GM21515 (cell line): Measurements from ENCODE around the gene GALNT16.
"Not testable (repeated sequence)": the region's sequence is repeated elsewhere in the genome, so short reads cannot be mapped to it uniquely, and the experiment has no call there.

Source experiments
- ATAC-seq: cut with Tn5 transposase; IDR thresholded peaks from one replicate; pipeline ENCODE4 v1.9.1; 2021; ENCODE audit not compliant: unreplicated experiment

GALNT16 gene

DNA sequence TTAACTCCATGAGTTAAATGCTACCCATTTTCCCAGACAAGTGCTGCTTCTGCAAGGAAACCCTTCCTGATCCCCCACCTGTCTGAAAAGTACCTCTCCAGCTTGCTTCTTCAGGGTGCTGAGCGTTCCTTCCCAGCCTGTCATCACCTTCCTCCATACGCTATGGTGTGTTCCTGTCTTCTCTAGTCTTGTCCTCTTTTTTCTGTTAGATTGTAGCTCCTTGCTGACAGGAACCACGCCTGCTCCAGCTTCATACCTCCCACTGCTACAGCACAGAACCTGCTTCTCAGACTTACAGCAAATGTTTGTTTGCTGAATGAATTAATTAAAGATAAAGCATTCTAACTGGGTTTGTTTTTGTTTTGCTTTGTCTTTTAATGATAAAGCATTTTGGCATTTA, 99.0 kb downstream of the GALNT16 start:
- ATAC-seq: no peak

DNA sequence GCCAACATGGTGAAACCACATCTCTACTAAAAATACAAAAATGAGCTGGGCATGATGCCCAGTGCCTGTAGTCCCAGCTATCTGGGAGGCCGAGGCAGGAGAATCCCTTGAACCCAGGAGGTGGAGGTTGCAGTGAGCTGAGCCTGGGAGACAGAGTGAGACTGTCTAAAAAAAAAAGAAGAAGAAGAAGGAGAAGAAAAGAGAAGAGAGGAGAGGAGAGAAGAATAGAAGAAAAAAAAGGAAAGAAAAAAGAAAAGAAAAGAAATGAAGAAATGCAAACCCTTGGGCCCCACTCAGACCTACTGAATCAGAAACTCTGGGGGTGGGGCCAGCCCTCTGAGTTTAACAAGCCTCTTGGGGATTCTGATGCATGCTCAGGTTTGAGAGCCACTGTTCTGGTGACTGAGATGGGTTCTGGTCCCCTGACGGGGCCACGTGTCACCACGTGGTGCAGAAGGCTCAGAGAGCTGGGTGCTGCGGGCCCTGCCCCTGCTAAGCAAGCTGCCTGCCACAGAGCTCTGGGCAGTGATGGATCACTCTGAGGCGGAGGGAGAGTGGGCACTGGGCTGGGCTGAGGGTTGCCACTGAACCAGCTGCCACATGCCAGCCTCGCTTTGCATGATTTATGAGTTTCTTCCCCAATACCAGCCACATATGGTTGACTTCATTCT, 100.6 kb downstream of the GALNT16 start:
- no peak for ATAC-seq

DNA sequence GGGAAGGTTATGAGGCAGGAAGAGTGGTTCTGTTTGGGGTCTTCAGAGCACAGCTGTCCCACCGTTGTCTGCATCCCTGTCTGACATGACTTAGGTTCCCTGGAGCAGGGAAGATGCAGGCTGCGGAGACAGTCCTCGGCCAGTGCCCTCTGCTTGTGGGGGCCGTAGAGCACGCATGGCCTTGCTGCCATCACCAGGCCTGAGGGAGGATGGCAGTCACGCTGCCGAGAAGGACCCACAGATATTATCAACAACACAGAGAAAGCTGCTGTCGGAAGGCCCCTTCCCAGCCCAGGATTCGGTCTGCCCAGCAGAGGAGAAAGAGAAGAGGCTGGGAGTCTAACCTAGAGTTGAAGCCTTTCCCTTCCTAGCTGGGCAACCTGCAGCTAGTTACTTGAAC, 103.1 kb downstream of the GALNT16 start:
- ATAC-seq: no peak

DNA sequence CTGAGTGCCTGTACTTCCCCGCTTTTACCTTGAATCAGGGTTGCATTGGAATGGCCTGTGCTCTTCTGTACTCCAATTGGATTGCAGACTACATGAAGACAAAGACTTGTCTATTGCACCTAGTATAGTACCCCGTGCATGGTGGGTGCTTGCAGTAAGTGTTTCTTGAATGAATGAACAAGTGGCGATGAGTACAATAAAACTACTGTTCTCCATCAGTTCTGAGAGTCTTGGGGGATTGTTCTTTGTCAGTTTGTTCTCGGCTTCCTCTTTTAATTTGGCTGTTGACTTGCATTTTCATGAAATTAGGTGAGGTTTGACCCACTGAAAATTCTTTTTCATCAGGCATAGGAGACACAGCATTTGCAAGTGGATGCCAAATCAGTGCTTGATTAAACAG, 104.0 kb downstream of the GALNT16 start:
- ATAC-seq: no peak

DNA sequence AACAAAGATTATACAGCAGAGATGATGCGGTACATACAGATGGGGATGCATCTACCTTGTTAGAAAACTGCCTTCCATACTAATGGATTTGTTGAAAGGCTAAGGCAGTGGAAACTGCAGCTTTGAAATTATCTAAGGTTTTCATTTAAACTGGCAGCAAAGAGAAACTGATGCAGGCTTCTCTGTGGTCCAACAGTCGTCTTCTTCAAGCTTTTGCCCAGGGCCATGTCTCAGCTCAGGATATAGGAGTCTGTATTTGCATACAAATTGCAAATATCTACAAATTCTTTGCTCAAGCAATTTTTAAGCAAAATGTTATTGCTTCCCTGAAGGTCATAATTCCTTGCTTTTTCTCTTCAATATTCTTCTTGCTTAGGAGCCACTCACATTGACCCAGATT, 104.4 kb downstream of the GALNT16 start:
- no peak for ATAC-seq

DNA sequence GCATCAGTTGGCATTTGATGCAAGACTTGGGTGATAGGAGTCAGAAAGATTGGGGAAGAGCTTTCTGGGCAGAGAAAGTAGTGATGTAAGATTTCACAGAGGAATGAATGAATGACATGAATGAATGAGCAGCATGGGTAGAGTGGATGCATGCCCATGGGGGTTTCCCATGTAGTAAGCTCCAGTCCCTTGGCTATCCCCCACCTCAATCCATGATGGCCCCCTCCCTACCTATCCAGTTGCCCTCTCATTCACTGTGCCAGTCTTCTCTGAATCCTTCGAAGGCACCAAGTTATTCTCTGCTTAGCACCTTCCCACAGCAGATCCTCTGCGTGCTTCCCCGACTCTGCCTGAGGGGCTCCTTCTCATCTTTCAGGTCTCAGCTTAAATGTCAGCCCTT, 106.1 kb downstream of the GALNT16 start:
- ATAC-seq: no peak

DNA sequence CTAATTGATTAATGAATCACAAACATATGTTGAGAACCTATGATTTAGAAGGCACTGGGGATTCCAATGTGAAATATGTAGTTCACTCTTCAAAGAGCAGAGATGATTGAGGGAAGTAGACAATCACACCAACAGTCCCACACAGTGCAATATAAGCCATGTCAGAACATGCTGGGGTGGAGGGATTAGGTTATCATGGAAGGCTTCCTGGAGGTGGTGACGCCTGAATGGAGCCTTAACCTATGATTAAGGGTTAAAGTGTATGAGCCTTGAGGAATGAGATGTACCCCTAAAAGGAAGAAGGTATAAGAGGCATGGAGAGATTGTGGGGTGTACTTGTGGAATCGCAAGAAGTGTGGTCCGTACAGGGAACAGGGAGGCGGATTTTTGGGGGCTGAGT, 106.8 kb downstream of the GALNT16 start:
- no peak for ATAC-seq

DNA sequence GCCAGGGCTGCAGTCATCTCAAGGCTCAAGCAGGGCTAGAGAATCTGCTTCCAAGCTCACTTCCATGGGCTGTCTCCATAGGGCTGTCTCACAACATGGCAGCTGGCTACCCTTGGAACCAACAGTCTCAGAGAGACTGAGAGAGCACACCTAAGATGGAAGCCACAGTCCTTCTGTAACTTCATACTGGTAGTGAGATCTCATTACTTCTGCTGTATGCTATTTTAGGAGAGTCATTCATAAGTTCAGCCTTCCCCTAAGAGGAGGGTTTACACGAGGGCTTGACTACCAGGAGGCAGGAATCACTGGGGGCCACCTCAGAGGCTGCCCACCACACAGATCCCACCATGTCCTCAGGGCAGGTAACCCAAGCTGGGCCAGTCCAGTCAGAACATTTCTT, 108.4 kb downstream of the GALNT16 start:
- ATAC-seq: no peak

DNA sequence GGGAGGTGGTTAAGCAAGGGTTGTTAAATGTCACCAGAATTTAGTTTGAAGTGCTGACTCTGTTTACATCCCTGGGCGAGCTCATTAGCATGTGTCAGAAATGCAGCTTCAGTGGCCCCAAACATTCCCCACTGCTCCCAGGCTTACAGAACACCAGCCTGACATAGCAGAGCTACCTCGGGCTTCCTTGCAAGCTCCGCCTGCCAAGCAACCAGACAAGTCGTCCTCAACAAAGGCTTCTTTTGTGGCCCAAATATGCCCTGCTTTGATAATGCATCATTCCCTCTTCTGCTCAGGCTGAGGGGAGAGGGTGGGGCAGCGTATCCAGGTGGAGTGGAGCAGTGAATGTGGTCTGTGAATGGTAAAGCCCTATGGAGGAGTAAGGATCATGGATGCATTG, 110.1 kb downstream of the GALNT16 start:
- ATAC-seq: no peak

DNA sequence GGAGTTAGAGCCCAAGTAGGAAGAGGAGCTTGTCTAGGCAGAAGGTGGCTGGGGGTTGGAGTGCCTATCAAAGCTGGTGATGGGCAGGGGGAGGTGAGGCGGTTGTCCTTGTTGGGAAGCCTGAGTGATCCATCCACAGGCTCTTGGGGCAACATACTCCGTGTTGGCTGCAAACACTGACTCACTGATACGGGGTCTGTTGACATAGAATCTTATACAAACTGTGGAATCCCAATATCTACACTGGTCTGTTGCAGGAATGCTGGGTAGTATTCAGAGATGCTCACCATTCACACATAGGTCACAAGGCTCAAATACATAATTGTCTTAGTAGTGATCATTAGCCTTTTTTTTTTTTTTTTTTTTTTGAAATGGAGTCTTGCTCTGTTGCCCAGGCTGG, 112.2 kb downstream of the GALNT16 start:
- ATAC-seq: no peak

DNA sequence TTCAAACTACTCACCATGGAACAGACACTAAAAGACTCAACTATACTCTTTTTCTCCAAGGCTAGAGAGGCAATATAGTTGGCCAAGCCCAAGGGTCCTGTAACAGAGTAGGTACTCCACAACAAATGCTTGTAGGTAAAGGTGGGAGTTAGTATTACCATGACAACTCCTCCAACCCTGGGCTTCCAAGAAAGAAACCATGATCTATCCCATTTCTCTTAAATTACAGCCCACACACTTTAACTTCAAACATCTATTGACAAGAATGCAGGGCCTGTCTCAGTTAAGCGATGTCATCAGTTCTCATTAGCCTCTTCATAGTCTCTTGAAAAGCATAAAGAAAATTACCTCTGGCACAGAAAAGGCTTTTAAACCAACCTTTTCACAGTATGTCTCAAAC, 113.1 kb downstream of the GALNT16 start:
- no peak for ATAC-seq

DNA sequence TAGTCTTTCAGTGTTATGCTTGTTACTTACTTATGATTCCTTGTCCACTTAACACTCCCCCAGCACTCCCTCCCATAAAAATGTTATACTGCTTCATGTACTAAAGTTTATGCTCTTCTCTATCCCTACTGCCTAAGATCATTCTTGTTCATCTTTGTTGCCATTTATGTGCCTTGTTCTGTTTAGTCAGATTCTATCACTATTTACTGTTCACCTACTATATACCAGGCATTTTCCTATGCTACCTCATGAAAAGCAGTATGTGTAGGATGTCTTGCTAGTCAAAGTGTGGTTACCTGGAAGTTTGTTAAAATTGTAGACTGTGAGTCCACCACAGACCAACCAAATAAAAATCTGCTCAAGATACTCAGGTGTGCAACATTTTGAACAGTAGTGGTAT, 114.3 kb downstream of the GALNT16 start:
- no peak for ATAC-seq

DNA sequence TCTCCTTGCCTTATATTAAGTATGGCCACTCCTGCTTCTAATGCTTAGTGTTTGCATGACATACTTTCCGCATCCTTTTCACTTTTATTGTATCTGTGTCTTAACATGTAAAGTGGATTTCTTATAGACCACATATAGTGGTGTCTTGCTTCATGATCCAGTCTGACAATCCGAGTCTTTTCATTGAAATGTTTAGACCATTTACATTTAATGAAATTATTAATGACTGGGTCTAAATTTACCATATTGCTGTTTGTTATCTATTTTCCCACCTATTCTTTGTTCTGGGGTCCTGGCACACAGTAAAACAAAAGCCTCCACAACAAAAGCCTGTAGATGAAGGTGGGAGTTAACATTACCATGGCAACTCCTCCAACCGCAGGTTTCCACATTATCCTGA, 115.2 kb downstream of the GALNT16 start:
- ATAC-seq: no peak

DNA sequence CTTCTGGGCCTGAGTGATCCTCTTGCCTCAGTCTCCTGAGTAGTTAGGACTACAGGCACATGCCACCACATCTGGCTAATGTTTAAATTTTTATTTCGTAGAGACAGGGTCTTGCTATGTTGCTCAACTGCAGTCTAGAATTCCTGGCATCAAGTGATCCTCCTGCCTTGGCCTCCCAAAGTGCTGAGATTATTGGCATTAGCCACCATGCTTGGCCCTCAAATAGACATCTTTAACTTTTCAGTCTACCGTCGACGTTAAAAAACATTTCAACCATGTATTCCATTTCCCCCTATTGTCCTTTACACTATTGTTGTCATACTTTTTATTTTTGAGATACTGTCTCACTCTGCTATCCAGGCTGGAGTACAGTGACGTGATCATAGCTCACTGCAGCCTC, 115.8 kb downstream of the GALNT16 start:
- ATAC-seq: no peak

DNA sequence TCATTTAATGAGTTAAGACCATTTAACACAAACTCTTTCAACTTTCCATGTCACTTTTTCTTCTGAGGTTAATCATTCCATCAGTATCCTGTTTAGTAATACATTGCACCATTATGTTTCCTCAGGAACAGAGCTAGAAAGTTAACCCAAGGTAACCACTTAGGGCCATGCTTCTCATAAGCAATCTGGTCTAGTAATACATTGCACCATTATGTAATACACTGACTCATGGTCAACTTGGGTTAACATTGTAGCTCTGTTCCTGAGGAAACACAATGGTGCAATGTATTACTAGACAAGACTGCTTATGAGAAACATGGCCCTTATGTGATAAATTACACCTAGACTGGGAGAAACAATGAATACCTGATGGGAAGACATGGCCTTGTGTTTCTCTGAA, 116.5 kb downstream of the GALNT16 start:
- no peak for ATAC-seq

DNA sequence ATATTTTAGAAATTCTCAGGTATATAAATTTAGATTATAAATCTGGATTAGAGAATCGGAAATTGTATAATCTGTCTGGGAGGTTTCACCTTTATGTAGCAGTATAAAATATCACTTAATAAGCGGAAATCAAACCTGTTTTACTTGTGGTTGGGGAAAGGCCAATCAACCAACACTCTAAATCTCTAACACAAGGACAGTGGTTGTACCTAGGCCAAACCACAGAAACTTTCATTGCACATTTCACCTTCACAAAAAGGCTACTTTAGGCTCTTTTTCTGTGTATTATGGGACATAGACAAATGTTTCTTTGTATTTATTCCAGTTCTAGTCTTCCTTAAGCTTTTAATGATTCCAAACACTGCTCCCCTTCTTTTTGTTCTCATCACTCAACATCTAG, 118.3 kb downstream of the GALNT16 start:
- ATAC-seq: no peak

DNA sequence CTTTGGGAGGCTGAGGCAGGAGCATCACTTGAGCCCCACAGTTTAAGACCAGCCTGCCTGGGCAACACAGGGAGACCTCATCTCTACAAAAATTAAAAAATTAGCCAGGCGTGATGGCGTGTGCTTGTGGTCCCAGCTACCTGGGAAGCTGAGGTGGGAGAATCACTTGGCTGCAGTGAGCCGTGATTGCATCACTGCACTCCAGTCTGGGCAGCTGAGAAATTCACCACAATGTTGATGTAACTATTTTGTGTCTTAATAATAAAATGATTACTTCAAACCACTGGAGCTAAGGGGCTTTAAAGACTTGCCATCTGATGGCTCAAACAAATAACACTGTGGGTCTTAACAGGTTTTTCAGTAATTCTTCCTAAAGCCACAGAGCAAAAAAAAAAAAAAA, 127.4 kb downstream of the GALNT16 start:
- ATAC-seq: no peak

DNA sequence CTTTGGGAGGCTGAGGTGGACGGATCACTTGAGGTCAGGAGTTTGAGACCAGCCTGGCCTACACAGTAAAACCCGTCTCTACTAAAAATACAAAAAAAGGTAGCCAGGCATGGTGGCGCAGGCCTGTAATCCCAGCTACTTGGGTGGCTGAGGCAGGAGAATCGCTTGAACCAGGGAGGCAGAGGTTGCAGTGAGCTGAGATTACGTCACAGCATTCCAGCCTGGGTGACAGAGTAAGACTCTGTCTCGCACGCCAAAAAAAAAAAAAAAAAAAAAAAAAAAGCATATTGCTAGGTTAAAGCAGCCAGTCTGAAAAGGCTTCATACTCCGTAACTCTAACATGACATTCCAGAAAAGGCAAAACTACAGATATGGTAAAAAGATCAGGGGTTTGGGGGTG, 131.4 kb downstream of the GALNT16 start:
- not testable (repeated sequence) for ATAC-seq

DNA sequence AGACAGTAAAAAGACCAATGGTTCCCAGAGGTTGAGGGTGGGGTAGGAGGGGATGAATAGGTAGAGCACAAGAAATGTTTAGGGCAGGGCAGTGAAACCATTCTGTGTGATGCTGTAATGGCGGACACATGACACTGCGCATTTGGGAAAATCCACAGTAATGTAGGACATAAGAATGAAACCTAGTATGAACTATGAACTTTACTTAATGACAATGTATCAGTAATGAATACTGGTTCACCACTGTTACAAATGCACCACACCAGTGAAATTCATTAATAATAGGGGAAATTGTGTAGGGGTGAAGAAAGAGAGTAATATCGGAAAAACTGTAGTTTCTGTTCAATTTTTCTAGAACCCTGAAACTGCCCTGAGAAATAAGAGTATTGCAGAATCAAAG, 132.5 kb downstream of the GALNT16 start:
- no peak for ATAC-seq

DNA sequence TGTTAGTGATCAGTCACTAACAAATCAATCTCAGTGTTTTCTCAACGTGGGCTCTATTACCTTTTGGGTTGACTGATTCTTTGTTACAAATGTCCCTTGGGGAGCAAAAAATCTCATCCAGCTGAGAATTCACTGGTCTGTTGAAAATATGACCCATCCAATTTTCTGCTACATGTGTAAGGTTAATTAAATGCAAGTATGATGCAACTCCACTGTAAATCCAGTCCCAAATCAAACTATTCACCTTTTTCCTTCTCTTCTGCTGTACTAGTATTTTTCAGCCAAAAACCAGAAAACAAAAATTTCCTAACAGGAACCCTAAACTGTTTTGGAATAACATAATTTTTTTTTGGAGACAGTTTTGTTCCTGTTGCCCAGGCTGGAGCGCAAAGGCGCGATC, 136.0 kb downstream of the GALNT16 start:
- ATAC-seq: no peak

DNA sequence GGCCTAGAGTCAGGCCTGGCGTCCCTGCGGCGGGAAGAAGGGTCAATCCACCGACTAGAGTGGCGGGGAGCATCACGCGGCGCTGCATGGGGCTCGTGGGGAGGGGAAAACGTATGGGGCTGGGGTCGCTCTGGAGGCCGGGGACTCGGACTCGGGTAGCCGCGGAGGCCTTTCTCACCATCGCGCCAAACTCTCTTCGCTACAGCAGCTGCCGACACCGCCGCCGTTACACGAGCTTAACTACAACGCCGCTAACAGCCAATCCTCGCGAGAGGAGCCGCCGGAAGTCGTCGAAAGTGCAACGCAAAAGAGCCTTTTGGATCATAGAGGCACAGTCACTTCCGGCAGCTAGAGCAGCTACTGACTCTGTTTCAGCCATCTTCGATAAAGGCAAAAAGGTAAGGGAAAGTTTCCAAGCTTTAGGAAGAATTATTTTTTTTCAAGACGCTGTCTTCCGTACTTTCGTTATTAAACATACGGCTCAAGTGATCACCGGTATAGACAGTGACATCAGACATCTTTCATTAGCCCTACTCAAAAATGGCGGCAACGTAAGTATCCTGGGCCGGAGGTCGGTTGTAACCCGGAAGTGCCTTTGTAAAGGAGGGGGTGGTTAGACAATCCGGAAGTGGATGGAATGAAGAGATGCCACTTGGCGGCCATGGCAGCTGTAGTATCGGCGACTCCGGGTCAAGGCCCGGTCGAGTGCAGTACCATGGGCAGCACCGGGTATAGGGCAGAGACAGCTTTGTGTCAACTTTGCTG, 138.3 kb downstream of the GALNT16 start, which contains the start of the genes ERH and SLC39A9:
Gene ERH, minus strand, starts transcription at position 247 of the 765 bp plus-strand sequence. Its CDS starts 66 bp downstream, at position 181.
Gene SLC39A9, plus strand, starts transcription at position 640 of the 765 bp plus-strand sequence. CDS start 678 bp downstream, outside the sequence.
- ATAC-seq: peak; percentile 76

DNA sequence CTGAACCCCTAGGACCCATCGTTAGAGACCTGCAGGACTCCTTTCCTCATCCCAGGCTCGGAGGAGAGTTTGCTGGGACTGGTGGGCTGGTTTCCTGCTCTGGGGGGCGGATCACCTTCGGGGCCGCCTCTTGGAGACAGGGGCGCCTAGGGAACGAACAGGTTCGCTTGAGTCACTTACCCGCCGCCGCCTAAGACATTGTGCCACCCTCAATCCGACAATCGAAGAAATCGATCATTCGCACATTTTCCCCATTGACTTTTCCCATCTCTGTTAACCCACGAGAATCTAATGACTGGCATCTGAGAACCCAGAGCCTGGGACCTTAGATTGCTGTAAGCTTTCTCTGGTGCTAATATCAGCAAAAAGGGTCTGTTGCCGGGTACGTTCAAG, 138.9 kb downstream of the GALNT16 start:
- ATAC-seq: no peak

DNA sequence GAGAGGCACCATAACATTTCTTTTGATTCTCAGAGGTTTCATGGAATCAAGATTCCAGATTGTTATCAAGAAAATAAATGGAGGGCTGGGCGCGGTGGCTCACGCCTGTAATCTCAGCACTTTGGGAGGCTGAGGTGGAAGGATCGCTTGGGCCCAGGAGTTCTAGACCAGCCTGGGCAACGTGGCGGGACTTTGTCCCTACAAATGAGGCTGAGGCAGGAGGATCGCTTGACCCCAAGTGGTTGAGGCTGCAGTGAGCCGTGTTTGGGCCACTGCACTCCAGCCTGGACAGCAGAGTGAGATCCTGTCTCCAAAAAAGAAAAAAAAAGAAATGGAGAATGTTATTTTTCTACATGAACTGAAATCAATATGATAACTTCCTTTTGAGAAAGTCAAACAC, 139.8 kb downstream of the GALNT16 start:
- ATAC-seq: no peak
